GM19099 (cell line): ENCODE data around the gene METTL9.

Source experiments
- POLR2A ChIP-seq: IDR thresholded peaks from 3 replicates; pipeline ENCODE4 v1.6.1; 2011; ENCODE audit warnings: low read depth; ENCODE audit not compliant: insufficient read length; ENCODE audit errors: extremely low read depth

The METTL9 gene

DNA sequence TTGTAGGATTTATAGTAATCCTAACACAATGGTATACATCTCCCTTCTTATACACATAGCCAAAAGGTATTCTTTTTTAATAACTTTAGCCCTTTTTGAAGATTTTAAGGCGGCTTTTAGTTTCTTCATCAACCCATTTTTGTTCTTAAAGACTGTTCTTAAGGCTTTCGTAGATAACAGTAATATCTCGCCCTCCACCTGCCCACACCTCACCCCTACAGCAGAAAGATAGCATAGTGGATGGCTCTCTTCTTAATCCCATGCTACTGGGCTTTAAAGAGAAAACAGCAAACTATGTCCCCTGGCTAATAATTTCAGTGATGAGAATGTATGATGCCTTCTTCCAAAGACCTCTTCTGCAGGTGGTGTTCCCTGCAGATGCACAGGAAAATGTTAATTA is 44.4 kb downstream of the METTL9 start:
- TF ChIP-seq POLR2A: no peak

DNA sequence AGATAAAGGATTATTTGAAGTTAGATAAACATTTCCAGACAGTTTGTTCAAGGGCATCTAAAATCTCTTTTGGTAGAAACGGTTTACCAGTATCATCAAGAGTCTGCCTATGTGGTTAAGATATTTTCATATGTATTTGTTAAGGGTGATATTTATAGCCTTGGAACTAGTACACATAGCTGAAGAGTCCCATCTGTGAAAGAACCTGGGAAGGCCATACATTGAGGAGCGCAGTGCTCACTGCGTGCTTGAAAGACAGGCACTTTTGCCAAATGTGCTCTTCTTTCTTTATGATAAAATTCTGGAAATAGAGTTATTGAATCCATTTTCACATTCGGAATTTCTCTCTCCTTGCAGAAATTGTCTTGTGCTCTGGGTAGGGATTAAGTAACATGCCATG is 45.3 kb downstream of the METTL9 start:
- TF ChIP-seq POLR2A: no peak

DNA sequence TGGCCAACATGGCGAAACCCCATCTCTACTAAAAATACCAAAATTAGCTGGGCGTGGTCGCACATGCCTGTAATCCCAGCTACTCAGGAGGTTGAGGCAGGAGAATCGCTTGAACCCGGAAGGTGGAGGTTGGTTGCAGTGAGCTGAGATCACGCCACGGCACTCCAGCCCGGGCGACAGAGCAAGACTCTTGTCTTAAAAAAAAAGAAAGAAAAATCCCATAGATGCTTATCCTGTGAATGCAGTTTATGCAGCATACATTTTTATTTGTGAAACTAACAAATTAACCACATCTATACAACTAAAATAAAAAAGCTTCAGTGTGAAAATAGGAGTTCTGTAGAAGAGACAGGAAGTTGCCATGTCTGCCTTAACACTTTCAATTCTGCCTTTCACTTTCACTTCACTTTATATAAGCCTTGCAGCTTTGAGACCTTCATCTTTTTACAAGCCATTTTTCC is 45.9 kb downstream of the METTL9 start:
- no peak for TF ChIP-seq POLR2A

DNA sequence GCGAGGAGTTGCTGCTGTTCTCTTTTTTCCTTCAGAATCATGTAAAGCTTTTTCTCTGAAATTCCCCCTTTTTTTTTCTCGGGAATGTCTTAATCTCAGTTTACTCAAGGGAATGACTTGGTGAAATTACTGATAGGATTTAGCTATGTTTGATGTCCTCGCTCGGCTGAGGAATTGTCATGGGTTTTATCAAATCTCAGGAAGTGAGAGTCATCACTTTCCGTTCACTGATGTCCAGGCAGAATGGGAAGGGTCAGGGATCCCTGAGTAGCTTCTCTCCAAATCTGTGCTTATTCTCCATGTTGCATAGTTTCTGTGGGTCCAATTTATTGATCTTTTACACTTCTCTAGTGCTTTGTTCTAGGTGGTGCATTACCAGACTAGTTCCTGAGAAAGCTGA is 46.7 kb downstream of the METTL9 start:
- TF ChIP-seq POLR2A: no peak

DNA sequence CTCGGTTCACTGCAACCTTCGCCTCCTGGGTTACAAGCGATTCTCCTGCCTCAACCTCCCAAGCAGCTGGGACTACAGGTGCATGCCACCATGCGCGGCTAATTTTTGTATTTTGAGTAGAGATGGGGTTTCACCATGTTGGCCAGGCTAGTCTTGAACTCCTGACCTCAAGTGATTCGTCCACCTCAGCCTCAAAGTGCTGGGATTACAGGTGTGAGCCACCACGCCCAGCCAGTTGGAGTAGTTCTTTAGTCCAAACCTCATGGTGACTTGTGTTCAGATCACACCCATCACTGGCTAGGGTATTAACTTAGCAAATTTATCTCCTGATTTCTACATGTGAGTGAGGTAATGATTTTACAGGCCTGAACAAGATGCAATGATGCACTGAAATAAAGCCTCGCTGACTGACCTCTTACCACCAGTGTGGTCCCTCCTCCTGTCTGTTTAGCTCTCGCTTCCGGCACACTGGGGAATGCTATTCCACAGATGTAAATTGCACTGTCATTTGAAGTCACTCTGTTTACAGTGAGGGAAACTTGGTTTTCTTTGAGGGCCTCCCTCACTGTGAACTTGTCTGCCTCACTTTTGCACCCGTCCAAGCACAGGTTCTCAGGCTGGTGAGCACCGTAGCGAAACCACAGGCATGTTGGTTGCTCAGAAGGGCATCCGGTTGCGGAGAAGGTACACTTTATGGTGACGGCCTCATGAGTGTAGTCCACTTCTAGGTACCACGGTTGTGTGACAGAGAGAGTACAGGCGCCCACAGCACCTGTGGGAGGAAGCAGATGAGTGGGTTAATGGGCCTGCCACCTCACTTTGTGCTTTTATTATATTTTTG is 47.6 kb downstream of the METTL9 start:
- TF ChIP-seq POLR2A: no peak

DNA sequence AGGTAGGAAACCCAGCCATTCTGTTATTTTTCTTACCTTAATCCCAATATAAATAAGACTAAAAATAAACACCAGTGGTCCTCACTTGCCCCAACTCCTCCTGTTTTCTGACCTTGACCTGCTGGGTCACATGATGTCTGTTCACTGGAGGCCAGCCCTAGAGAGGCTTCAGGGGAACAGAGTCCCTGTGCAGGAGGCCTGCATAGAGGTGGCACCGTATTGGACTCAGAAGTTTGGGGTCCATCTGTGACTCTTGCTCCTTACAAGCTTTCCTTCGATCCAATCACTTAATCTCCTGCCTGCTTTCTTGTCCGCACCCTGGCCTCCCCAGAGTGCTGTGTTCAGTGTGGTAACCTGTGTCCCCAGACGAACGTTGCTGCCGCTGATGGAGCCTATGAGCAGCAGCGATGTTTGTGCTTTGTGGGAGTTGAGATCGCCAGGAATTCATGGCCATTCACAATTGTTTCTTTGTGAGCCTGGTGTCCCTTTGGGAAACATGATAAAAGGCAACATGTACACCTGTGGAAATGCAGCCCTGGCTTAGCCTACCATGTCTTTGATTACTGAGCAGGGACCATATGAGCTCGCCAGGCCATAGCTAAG is 48.3 kb downstream of the METTL9 start:
- no peak for TF ChIP-seq POLR2A

DNA sequence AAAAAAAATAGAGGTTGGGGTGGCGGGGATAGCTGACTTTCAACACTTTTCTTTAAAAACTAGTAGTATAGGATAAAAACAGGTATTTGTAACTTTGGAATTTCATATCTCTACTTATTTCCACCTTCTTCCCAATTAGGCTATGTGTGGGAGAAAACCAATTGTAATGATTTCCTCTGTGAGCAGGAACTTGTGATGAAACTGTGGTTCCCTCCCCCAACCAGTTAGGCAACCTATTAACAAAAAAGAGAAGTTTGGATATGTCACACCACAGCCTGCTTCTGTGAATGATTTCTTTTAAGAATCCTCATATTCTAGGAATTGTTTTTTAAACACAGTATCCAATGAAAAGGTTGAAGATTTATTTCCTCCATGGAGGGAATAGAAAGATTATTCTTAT is 51.1 kb downstream of the METTL9 start:
- no peak for TF ChIP-seq POLR2A

DNA sequence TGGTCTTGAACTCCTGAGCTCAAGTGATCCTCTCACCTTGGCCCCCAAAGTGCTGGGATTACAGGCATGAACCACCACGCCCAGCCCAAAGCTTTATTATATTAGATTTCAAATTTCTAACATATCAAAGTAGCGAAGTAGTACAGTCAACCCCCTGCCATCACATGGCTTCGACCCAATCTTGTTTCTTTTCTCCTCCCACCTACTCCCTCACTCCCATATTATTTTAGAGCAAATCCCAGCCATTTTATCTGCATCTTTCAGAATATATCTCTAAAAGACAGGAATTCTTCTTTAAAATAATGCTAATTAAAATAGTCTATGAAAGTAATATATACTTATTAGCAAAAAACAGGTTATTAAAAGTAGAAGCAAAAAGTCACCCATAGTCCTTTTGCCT is 52.1 kb downstream of the METTL9 start:
- TF ChIP-seq POLR2A: no peak

DNA sequence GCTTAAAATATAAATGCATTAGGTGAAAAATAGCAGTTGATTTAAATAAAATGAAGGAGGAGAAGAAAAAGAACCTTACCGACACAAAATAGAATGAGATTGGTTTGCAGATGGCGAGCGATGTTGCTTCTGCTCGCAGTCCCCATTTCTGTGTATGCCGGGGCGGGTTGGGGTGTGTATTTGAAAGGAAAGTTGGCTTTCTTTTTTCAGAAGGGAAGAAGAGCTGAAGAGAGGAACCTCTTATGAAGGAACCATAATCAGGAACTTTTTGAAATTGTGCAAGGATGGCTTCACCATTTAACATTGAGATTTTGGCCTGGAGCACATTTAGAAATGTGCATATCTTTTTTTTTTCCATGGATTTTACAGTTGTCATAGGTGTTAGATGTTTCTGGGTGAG is 53.1 kb downstream of the METTL9 start, which contains the start of gene IGSF6:
TSS of gene IGSF6 (minus strand) at position 156 of the 400 bp plus-strand sequence. CDS start at position 146, 10 bp downstream.
- no peak for TF ChIP-seq POLR2A

DNA sequence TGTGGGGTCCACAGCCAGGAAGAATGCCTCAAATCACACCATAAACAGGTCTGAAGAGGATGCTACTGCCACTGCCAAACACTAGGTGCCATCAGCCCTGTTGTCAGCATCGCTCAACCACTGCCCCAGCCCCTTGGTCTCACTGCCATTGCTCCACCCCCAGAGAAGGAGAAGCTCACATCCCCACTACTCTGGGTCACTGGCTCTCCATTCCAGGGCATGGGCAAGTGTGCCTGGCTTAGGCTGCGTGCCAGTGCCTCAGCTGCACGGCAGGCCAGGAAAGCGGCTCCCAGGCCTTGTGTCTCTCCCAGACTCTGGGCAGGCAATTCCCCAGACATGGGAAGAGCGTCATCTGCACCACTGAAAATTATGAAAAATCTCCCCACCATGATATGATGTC is 54.2 kb downstream of the METTL9 start:
- TF ChIP-seq POLR2A: no peak

DNA sequence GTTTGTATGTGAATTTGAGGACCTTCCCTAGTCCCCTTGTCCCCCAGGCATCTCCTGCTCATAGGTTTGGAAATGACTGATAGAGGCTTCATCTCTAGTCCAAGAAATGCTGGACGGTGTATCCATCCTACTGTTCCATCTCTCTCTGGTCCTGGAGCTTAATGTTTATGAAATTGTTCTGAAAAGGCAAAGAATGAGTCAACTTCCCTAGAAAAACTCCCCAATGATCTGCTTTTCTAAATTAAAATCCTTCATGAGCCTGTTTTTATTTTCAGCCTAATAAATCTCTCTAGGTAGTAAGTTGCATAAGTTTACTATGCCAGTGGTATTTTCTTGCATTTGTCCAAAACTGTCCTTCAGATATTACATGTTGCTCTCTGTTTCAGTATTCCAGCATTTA is 55.1 kb downstream of the METTL9 start:
- no peak for TF ChIP-seq POLR2A

DNA sequence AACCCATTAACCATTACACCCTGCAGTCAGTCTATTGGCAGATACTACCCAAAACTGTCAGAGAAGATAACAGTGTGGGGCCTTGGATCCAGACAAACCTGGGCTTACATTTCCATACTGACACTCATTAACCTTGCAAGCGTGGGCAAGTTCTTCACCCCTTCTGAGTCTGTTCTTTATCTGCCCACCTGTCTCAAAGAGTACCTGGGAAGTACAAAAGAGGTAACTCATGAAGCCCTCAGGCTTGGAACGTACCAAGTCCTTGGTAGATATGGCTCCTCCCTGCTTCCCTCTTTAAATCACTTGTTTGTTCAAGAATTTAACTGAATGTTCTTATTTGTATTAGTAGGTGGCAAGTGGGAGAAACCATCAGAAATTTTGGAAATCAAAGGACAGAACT is 55.5 kb downstream of the METTL9 start:
- no peak for TF ChIP-seq POLR2A

DNA sequence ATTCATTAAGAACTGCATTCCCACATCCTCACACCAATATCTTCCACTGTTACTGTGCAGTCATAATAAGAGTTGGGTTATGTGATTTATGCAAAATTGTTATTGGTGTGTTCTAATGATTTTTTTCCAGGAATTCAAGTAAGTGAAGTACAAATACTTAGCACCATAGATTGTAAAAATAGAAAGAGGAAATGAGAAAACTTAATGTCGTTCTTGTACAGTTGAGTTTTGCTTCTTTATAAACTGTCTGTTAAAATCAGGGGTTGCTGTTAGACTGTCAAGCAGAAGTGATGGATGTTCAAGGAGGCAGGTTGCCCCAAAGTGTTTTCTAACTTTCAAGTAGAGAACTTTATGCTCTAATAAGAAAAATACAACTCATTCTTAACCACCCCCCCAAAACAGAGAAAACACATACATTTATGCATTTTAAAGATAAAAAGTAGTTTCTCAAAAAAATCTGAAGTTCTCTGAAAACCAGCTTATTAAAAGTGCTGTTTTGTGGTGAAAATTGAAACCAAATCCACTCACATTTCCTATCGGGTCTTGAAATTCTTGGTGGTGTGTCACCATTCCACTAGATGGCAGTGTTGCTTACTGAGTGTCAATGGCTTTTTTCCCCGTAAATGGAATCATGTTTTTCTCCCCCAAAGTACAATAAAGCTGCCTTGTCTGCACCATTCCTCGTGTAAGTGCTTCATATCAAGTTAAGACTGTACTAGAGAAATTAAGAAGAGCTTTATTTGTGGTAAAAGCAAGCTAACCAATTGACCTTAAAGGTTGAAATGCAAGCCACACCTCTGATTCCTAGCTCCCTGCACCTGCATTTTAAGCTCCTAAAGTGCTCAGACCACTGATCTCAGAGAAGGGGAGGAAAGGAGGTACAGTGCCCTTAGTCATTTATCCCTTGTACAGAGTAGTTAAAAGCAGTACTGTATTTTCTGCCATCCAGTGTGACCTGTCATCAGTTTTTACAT is 57.7 kb downstream of the METTL9 start:
- no peak for TF ChIP-seq POLR2A

DNA sequence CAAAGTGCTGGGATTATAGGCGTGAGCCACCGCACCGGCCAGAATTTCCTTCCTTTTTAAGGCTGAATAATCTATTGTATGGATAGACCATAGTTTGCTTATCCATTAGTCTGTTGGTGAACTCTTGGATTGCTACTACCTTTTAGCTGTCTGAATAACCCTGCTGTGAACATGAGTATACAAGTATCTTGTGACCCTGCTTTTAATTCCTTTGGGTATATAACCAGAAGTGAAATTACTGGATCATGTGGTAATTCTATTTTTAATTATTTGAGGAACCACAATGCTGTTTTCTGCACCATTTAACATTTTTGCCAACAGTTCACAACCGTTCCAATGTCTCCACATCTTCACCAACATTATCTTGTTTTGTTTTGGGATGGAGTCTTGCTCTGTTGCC is 59.7 kb downstream of the METTL9 start:
- no peak for TF ChIP-seq POLR2A

DNA sequence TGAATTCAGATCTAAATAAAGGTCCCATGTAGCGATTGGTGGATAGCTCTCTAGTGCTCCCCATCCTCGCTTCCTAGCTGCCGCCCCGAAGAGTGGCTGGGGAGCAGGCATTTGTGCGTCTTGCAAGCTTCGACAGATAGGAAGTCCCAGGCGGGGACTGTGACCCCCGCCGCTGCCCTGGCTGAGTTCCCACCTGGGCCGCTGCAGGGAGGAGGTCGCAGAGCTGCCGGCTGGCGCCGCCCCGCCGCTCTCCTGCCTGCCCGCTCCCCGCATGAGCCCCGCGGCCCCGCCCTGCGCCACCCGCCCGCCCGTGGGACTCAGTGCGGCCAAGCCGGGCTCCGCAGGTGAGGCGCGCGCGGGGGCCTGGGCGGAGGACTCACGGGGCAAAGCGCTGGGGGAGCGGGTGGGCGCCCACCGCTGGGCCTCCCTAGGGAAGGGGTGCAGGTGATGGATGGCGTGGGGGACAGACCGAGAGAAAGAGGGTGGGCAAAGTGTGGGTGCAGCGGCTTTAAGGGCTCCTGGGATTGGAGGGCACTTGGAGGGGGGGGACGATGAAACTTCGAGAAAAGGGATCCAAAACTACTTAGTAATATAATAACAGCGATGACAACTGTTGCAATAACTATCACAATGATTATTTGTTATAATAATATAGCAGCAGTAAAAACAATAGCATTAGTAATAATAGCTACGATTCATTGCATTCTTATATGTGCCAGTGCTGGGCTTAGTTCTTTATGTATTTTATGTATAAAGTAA is 64.7 kb downstream of the METTL9 start, which contains the start of gene OTOA:
TSS of gene OTOA (plus strand) at position 80 of the 759 bp plus-strand sequence. CDS start 14,547 bp downstream, outside the sequence.
- TF ChIP-seq POLR2A: no peak
